Putamen (tissue), 1 donor: ENCODE measurements around the gene TEX12.
A peak's percentile ranks its signal among the peaks of the same experiment; 100 is the strongest.
"Not testable (repeated sequence)": the region's sequence is repeated elsewhere in the genome, so short reads cannot be mapped to it uniquely, and the experiment has no call there.

Source experiments
- DNase-seq: peaks from one replicate; pipeline ENCODE4 v3.0.0-alpha.2; 2016; ENCODE audit warnings: low spot score

The TEX12 gene

GRCh38 chr11:112167145-112167544 lies at the start of gene TEX12:
Gene TEX12, plus strand, starts transcription at chr11:112167372. Its CDS starts 1,897 bp downstream, at chr11:112169269.
- DNase-seq = no peak

- no peak for DNase-seq
Measured at GRCh38 chr11:112118176-112118575, 49.0 kb upstream of the TEX12 start.

GRCh38 chr11:112121981-112122615 lies 45.1 kb upstream of the TEX12 start:
- DNase-seq = no peak

- DNase-seq = no peak
Measured at GRCh38 chr11:112123129-112123528, 44.0 kb upstream of the TEX12 start.

GRCh38 chr11:112127056-112127455 lies 40.1 kb upstream of the TEX12 start:
- DNase-seq = no peak

GRCh38 chr11:112128483-112129121 lies 38.6 kb upstream of the TEX12 start:
- peak; percentile 39 for DNase-seq

GRCh38 chr11:112129656-112130055 lies 37.5 kb upstream of the TEX12 start:
- DNase-seq = peak; percentile 64

GRCh38 chr11:112132737-112133136 lies 34.4 kb upstream of the TEX12 start:
- no peak for DNase-seq

GRCh38 chr11:112134473-112134872 lies 32.7 kb upstream of the TEX12 start:
- no peak for DNase-seq

GRCh38 chr11:112143597-112143996 lies 23.6 kb upstream of the TEX12 start:
- no peak for DNase-seq

GRCh38 chr11:112150517-112150916 lies 16.7 kb upstream of the TEX12 start:
- DNase-seq = peak; percentile 62

GRCh38 chr11:112156153-112156955 lies 10.8 kb upstream of the TEX12 start:
- DNase-seq = no peak

- DNase-seq = no peak
Measured at GRCh38 chr11:112156956-112157766, 10.0 kb upstream of the TEX12 start.

GRCh38 chr11:112159098-112160065 lies 7.8 kb upstream of the TEX12 start:
- DNase-seq = no peak

- no peak for DNase-seq
Measured at GRCh38 chr11:112160091-112160848, 6.9 kb upstream of the TEX12 start.

- no peak for DNase-seq
Measured at GRCh38 chr11:112161012-112161411, 6.2 kb upstream of the TEX12 start.

GRCh38 chr11:112162200-112162599 lies 5.0 kb upstream of the TEX12 start:
- DNase-seq = not testable (repeated sequence)

- DNase-seq = no peak
Measured at GRCh38 chr11:112162761-112163546, 4.2 kb upstream of the TEX12 start.
